Measurements from ENCODE around the gene PAQR8. TPM values are rescaled to one million over a fixed set of nuclear protein-coding genes. Genes with fewer than 3 reads are reported as not detected.
A peak's percentile ranks its signal among the peaks of the same experiment; 100 is the strongest.

Gene PAQR8
- total and polyA plus RNA-seq, 2 of the 13 experiments (the other 11 are each of a cell fraction or from before 2014, with no cell fraction given) = 37.7 to 50.7 TPM

GRCh38 chr6:52371656-52372191, 9.8 kb downstream of the PAQR8 start (continued):
- TF ChIP-seq NCOA2 (CRISPR knock-in tag; IDR thresholded peaks at IDR 0.05) = peak; percentile 78
- TF ChIP-seq FOXP4 (CRISPR knock-in tag; IDR thresholded peaks at IDR 0.05) = peak; percentile 76
- TF ChIP-seq SOX13 (IDR thresholded peaks at IDR 0.05) = no peak; the same call in 1 of the 2 replicates
- TF ChIP-seq SOX13 (CRISPR knock-in tag; conservative IDR thresholded peaks at IDR 0.05 in 1 of 2, IDR thresholded peaks at IDR 0.05 in 1 of 2) = peak in 1 of 2 experiments; percentile 94; a peak in 2 of 4 replicates
- TF ChIP-seq TGIF2 (CRISPR knock-in tag; IDR thresholded peaks at IDR 0.05) = peak; percentile 84; the same call in 1 of the 2 replicates
- peak; percentile 94 for TF ChIP-seq RCOR2 (CRISPR knock-in tag; IDR thresholded peaks at IDR 0.05)
- TF ChIP-seq ONECUT2 (CRISPR knock-in tag; IDR thresholded peaks at IDR 0.05) = no peak
- no peak for TF ChIP-seq SP140L (CRISPR knock-in tag; IDR thresholded peaks at IDR 0.05; ENCODE audit: borderline replicate concordance)
- no peak for TF ChIP-seq ZNF83 (CRISPR knock-in tag; IDR thresholded peaks at IDR 0.05; ENCODE audit: borderline replicate concordance)
- peak; percentile 89 for TF ChIP-seq ZSCAN21 (CRISPR knock-in tag; IDR thresholded peaks at IDR 0.05; ENCODE audit: borderline replicate concordance)
- no peak for TF ChIP-seq MEIS2 (CRISPR knock-in tag; IDR thresholded peaks at IDR 0.05)
- TF ChIP-seq PHF21A (CRISPR knock-in tag; IDR thresholded peaks at IDR 0.05) = peak; percentile 37; the same call in 1 of the 2 replicates
- no peak for TF ChIP-seq ZNF280B (CRISPR knock-in tag; IDR thresholded peaks at IDR 0.05; ENCODE audit: borderline replicate concordance)
- TF ChIP-seq KAT8 (CRISPR knock-in tag; IDR thresholded peaks at IDR 0.05) = peak; percentile 68
- TF ChIP-seq E2F1 (CRISPR knock-in tag; IDR thresholded peaks at IDR 0.05) = no peak
- TF ChIP-seq ZSCAN12 (CRISPR knock-in tag; IDR thresholded peaks at IDR 0.05) = no peak
- peak; percentile 76 for TF ChIP-seq SAP130 (CRISPR knock-in tag; IDR thresholded peaks at IDR 0.05; ENCODE audit: low read depth)
- TF ChIP-seq RFX5 (IDR thresholded peaks at IDR 0.05; ENCODE audit: low read depth, low read length) = no peak
- no peak for TF ChIP-seq SP2 (CRISPR knock-in tag; IDR thresholded peaks at IDR 0.05)
- no peak for TF ChIP-seq CBFB (CRISPR knock-in tag; IDR thresholded peaks at IDR 0.05)
- TF ChIP-seq ZNF780A (CRISPR knock-in tag; IDR thresholded peaks at IDR 0.05) = 0 out of 2 replicates have a peak, but pooled peaks have one; percentile 41
- no peak for TF ChIP-seq PBX2 (CRISPR knock-in tag; IDR thresholded peaks at IDR 0.05)
- TF ChIP-seq KLF9 (CRISPR knock-in tag; IDR thresholded peaks at IDR 0.05; ENCODE audit: low read depth) = no peak
- TF ChIP-seq ZNF75D (CRISPR knock-in tag; IDR thresholded peaks at IDR 0.05; ENCODE audit: borderline replicate concordance) = no peak
- TF ChIP-seq SPEN (CRISPR knock-in tag; IDR thresholded peaks at IDR 0.05; ENCODE audit: low read depth) = peak; percentile 53; the same call in 1 of the 2 replicates
- no peak for TF ChIP-seq ZNF776 (CRISPR knock-in tag; IDR thresholded peaks at IDR 0.05)
- no peak for TF ChIP-seq HMGA1 (CRISPR knock-in tag; conservative IDR thresholded peaks at IDR 0.05)
- TF ChIP-seq KMT2A (CRISPR knock-in tag; IDR thresholded peaks at IDR 0.05) = peak; percentile 71; the same call in 1 of the 2 replicates
